Left cardiac atrium (tissue), 4 donors: ENCODE results near the gene ENDOG. TPM values are rescaled to one million over a fixed set of nuclear protein-coding genes. Genes with fewer than 3 reads are reported as not detected.
"Not testable (repeated sequence)": the region's sequence is repeated elsewhere in the genome, so short reads cannot be mapped to it uniquely, and the experiment has no call there.

Experiments used
- ATAC-seq, 2 donors: fragments of 200-7000 bp; cut with Tn5 transposase; one replicate each; pipeline ENCODE4 v1.9.1; 2020; ENCODE audit warnings: mild to moderate bottlenecking in 2 of 2, moderate library complexity in 2 of 2
- DNase-seq: peaks from one replicate; pipeline ENCODE4 v3.0.0-alpha.2; 2020
- intact Hi-C, 2 donors: fragments of 100-400 bp; cut with DNase I; formaldehyde crosslinking; loops; one replicate each; pipeline versions ENCODE4 v1.14.1 to v1.15.1; 2022 to 2023
- long read RNA-seq: library from polyadenylated mRNA; unstranded; transcript quantifications from one replicate; pipeline ENCODE4 v2.0.0, GENCODE V29; 2021
- total RNA-seq, 2 donors: library from RNA; stranded (reverse); fragmentation: NEBNext Ultra II Directional; extraction: Animal tissue kit (Norgen Biotek cat#: 25700); gene quantifications; one replicate each; pipeline ENCODE4 v1.2.1, GENCODE V29; 2021
- donor health status: DM: no; HTN: yes; CAD: no.
- donor health status: DM: no; HTN: yes; CAD: no; lungs with severe emphysema.
- donor health status: DM: yes; HTN: yes; CAD: no.
- donor health status: Dilated cardiomyopathy.

The ENDOG gene
- total RNA-seq, result 10 to 100 TPM; 58.5 to 61.8 TPM
- long read RNA-seq, partial matches to known transcripts, result 0 of 7 reads
- long read RNA-seq, other reads (novel, unspliced or antisense), result 3 of 7 reads

GRCh38 chr9:128818099-128818838, at the start of gene ENDOG:
TSS of gene ENDOG (plus strand) at chr9:128818500. CDS start at chr9:128818685, 185 bp downstream.
- ATAC-seq (peak; percentile 94 to 95), DNase-seq (peak; percentile 98)
- intact Hi-C loops, result no loop called here

GRCh38 chr9:128768606-128769005, 49.7 kb upstream of the ENDOG start:
- intact Hi-C loops, result no loop called here
- ATAC-seq, result no peak

GRCh38 chr9:128770286-128771030, 47.8 kb upstream of the ENDOG start:
- intact Hi-C loops, result no loop called here
- no peak for DNase-seq
- no peak for ATAC-seq

More at GRCh38 chr9:128768606-128769005, 49.7 kb upstream of the ENDOG start:
- no peak for DNase-seq

GRCh38 chr9:128771094-128771721, 47.1 kb upstream of the ENDOG start:
- intact Hi-C loops, result no loop called here
- no peak for DNase-seq
- peak; percentile 42 to 58 for ATAC-seq

GRCh38 chr9:128771745-128772519, 46.4 kb upstream of the ENDOG start, which contains the start of gene ZER1:
TSS of gene ZER1 (minus strand) at chr9:128771927. CDS start at chr9:128755565, 16,362 bp downstream.
- intact Hi-C loops, result no loop called here
- ATAC-seq, result peak; percentile 99
- DNase-seq, result peak; percentile 95

- no peak for ATAC-seq
- intact Hi-C loops, result no loop called here
- DNase-seq, result no peak
Measured at GRCh38 chr9:128773049-128773448, 45.3 kb upstream of the ENDOG start.

GRCh38 chr9:128774804-128775203, 43.5 kb upstream of the ENDOG start:
- intact Hi-C loops, result no loop called here
- DNase-seq (no peak), ATAC-seq (no peak)

GRCh38 chr9:128780093-128780492, 38.2 kb upstream of the ENDOG start:
- DNase-seq, intact Hi-C loops, ATAC-seq: not testable (repeated sequence)

GRCh38 chr9:128781187-128782070, 36.9 kb upstream of the ENDOG start:
- ATAC-seq, result no peak
- no peak for DNase-seq
- intact Hi-C loops, result no loop called here

- intact Hi-C loops, result no loop called here
- DNase-seq (no peak), ATAC-seq (no peak)
Measured at GRCh38 chr9:128782669-128783068, 35.6 kb upstream of the ENDOG start.

- intact Hi-C loops, result no loop called here
- no peak for DNase-seq
- no peak for ATAC-seq
Measured at GRCh38 chr9:128785427-128785826, 32.9 kb upstream of the ENDOG start.

- intact Hi-C loops, result no loop called here
- ATAC-seq (peak; percentile 98), DNase-seq (peak; percentile 92)
Measured at GRCh38 chr9:128786681-128787601, 31.4 kb upstream of the ENDOG start, which contains the start of gene TBC1D13. TSS of gene TBC1D13 (plus strand) at chr9:128787253. CDS start at chr9:128787354, 101 bp downstream.

GRCh38 chr9:128787659-128788058, 30.6 kb upstream of the ENDOG start:
- DNase-seq (no peak), ATAC-seq (peak; percentile 15 to 20)
- intact Hi-C loops, result no loop called here

- intact Hi-C loops, result no loop called here
- ATAC-seq, result no peak
- no peak for DNase-seq
Measured at GRCh38 chr9:128788445-128788844, 29.9 kb upstream of the ENDOG start.

GRCh38 chr9:128790536-128790935, 27.8 kb upstream of the ENDOG start:
- intact Hi-C loops, result no loop called here
- DNase-seq, result no peak
- ATAC-seq, result no peak

GRCh38 chr9:128792134-128792533, 26.2 kb upstream of the ENDOG start:
- no peak for ATAC-seq
- intact Hi-C loops, result no loop called here
- no peak for DNase-seq
